OCI-LY7 (cell line): ENCODE results near the gene PCSK7.

Experiments used
- EZH2phosphoT487 ChIP-seq: fragments of 200-600 bp; sonication (generic); IDR thresholded peaks from 2 replicates; pipeline ENCODE4 v1.6.1; 2018; ENCODE audit warnings: low read depth, borderline replicate concordance, mild to moderate bottlenecking, mixed run types, antibody characterized with exemption, low read length, moderate library complexity, mixed read lengths
- TF ChIP-seq, protein P1 (sequence below): fragments of 200-600 bp; sonication (generic); conservative IDR thresholded peaks from 2 replicates; pipeline ENCODE4 v1.5.1; 2014; ENCODE audit warnings: mild to moderate bottlenecking, antibody characterized with exemption, low read length, moderate library complexity, mixed read lengths

DNA sequence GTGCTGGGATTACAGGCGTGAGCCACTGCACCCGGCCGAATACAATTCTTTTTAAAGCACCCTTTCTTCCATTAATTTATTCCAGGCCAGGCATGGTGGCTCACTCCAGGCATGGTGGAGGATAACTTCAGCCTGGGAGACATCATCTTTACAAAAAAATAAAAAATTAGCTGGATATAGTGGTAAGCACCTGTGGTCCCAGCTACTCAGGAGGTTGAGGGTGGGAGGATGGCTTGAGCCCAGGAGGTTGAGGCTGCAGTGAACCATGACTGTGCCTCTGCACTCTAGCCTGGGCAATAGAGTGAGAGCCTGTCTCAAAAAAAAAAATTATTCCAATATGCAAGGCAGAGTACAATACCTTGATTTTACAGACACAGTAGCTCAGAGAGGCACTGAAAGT, 21.3 kb downstream of the PCSK7 start:
- TF ChIP-seq, protein P1, sequence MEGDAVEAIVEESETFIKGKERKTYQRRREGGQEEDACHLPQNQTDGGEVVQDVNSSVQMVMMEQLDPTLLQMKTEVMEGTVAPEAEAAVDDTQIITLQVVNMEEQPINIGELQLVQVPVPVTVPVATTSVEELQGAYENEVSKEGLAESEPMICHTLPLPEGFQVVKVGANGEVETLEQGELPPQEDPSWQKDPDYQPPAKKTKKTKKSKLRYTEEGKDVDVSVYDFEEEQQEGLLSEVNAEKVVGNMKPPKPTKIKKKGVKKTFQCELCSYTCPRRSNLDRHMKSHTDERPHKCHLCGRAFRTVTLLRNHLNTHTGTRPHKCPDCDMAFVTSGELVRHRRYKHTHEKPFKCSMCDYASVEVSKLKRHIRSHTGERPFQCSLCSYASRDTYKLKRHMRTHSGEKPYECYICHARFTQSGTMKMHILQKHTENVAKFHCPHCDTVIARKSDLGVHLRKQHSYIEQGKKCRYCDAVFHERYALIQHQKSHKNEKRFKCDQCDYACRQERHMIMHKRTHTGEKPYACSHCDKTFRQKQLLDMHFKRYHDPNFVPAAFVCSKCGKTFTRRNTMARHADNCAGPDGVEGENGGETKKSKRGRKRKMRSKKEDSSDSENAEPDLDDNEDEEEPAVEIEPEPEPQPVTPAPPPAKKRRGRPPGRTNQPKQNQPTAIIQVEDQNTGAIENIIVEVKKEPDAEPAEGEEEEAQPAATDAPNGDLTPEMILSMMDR = no peak
- no peak for TF ChIP-seq EZH2phosphoT487
